ENCODE measurements around the gene GPATCH4.

DNA sequence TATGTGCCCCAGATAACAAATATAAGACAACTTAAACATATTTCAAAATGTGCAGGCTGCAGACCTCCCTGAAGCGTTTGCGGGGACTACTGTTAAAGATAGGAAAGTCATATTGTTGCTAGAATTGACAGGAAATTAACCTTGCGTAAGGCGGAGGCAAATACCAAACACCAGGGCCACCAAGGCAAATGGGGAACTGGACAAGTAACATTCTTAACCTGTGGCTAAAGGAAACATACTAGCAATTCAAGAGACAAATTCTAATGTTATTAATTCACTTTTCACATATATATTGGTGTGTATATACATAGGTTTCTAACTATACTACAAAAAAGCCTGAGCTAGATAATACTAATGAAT lies 24.8 kb upstream of the GPATCH4 start:
- no peak for TF ChIP-seq POLR2A (IDR thresholded peaks at IDR 0.05; ENCODE audit: low read depth, low read length)
- TF ChIP-seq TAF1 (IDR thresholded peaks at IDR 0.05; ENCODE audit: low read depth, low read length), result no peak
- TF ChIP-seq POLR2AphosphoS5 (IDR thresholded peaks at IDR 0.05; ENCODE audit: low read depth, low read length), result no peak

Data from GM12891 (cell line).